ENCODE results near the gene KLHL3.

KLHL3 gene

GRCh38 chr5:137710086-137710485, 25.8 kb downstream of the KLHL3 start:
- no peaks in the 10 kb centered on the region for H3F3A ChIP-seq (ENCODE audit: insufficient read depth, low read length)
- TF ChIP-seq CTCF (IDR thresholded peaks at IDR 0.05; ENCODE audit: low read length) (no peak), EZH2 (IDR thresholded peaks at IDR 0.05; ENCODE audit: borderline replicate concordance, low read length) (no peak)
- H4K20me1 ChIP-seq (ENCODE audit: insufficient read depth, low read length) = no peaks in the 10 kb centered on the region
- H3K79me2 ChIP-seq (ENCODE audit: insufficient read depth, low read length) = no peaks in the 10 kb centered on the region
- H3K4me1 ChIP-seq (ENCODE audit: insufficient read depth, low read length, severe bottlenecking) = no peaks in the 10 kb centered on the region
- no peaks in the 10 kb centered on the region for H3K9me2 ChIP-seq (ENCODE audit: low read depth, low read length)
- H3K4me3 ChIP-seq (ENCODE audit: low read depth, low read length, poor library complexity, severe bottlenecking) = no peak overlapping the region
- H3K9ac ChIP-seq (ENCODE audit: low read length) = no peak overlapping the region
- H3K36me3 ChIP-seq (ENCODE audit: insufficient read depth, low read length) = no peaks in the 10 kb centered on the region
- H3K27me3 ChIP-seq (ENCODE audit: insufficient read depth, low read length) = no peaks in the 10 kb centered on the region
- H3K9me3 ChIP-seq (ENCODE audit: low read length) = no peaks in the 10 kb centered on the region
- no peak overlapping the region for H3K27ac ChIP-seq (ENCODE audit: low read depth, low read length, poor library complexity, severe bottlenecking)
- no peak overlapping the region for H2AFZ ChIP-seq (ENCODE audit: low read length)
- no peak overlapping the region for H3K4me2 ChIP-seq (ENCODE audit: low read length)

- H3K79me2 ChIP-seq (ENCODE audit: insufficient read depth, low read length) = no peaks in the 10 kb centered on the region
- no peak overlapping the region for H2AFZ ChIP-seq (ENCODE audit: low read length)
- H3K27me3 ChIP-seq (ENCODE audit: insufficient read depth, low read length) = no peaks in the 10 kb centered on the region
These were observed 26.9 kb downstream of the KLHL3 start for GRCh38 chr5:137708796-137709559.

GRCh38 chr5:137708062-137708461, 27.8 kb downstream of the KLHL3 start:
- Histone ChIP-seq H3K9me3 (ENCODE audit: low read length) (no peaks in the 10 kb centered on the region), H3K27me3 (ENCODE audit: insufficient read depth, low read length) (no peaks in the 10 kb centered on the region), H3K9me2 (ENCODE audit: low read depth, low read length) (no peaks in the 10 kb centered on the region), H3K4me3 (ENCODE audit: low read depth, low read length, poor library complexity, severe bottlenecking) (no peak overlapping the region), H4K20me1 (ENCODE audit: insufficient read depth, low read length) (no peaks in the 10 kb centered on the region), H3K79me2 (ENCODE audit: insufficient read depth, low read length) (no peaks in the 10 kb centered on the region), H2AFZ (ENCODE audit: low read length) (no peak overlapping the region), H3K4me1 (ENCODE audit: insufficient read depth, low read length, severe bottlenecking) (no peaks in the 10 kb centered on the region), H3K36me3 (ENCODE audit: insufficient read depth, low read length) (no peaks in the 10 kb centered on the region), H3F3A (ENCODE audit: insufficient read depth, low read length) (no peaks in the 10 kb centered on the region), H3K4me2 (ENCODE audit: low read length) (no peak overlapping the region), H3K27ac (ENCODE audit: low read depth, low read length, poor library complexity, severe bottlenecking) (no peak overlapping the region), H3K9ac (ENCODE audit: low read length) (no peak overlapping the region)
- TF ChIP-seq EZH2 (IDR thresholded peaks at IDR 0.05; ENCODE audit: borderline replicate concordance, low read length) (no peak), CTCF (IDR thresholded peaks at IDR 0.05; ENCODE audit: low read length) (no peak)

More at GRCh38 chr5:137708796-137709559, 26.9 kb downstream of the KLHL3 start:
- Histone ChIP-seq H3K4me2 (ENCODE audit: low read length) (no peak overlapping the region), H3K36me3 (ENCODE audit: insufficient read depth, low read length) (no peaks in the 10 kb centered on the region), H3K4me3 (ENCODE audit: low read depth, low read length, poor library complexity, severe bottlenecking) (no peak overlapping the region), H3K9me3 (ENCODE audit: low read length) (no peaks in the 10 kb centered on the region), H3K9ac (ENCODE audit: low read length) (no peak overlapping the region), H3K4me1 (ENCODE audit: insufficient read depth, low read length, severe bottlenecking) (no peaks in the 10 kb centered on the region), H3K27ac (ENCODE audit: low read depth, low read length, poor library complexity, severe bottlenecking) (no peak overlapping the region), H3K9me2 (ENCODE audit: low read depth, low read length) (no peaks in the 10 kb centered on the region), H3F3A (ENCODE audit: insufficient read depth, low read length) (no peaks in the 10 kb centered on the region), H4K20me1 (ENCODE audit: insufficient read depth, low read length) (no peaks in the 10 kb centered on the region)
- no peak for TF ChIP-seq EZH2 (IDR thresholded peaks at IDR 0.05; ENCODE audit: borderline replicate concordance, low read length)
- TF ChIP-seq CTCF (IDR thresholded peaks at IDR 0.05; ENCODE audit: low read length) = no peak

Measured in OCI-LY1 (cell line).